ENCODE measurements around the gene KRTAP5-7. TPM values are rescaled to one million over a fixed set of nuclear protein-coding genes. Genes with fewer than 3 reads are reported as not detected.

KRTAP5-7 gene
- total RNA-seq, 1 experiment from 2014 or later: not detected

- Mint-ChIP-seq H3K9me3 (ENCODE audit: unreplicated experiment) (no peaks in the 10 kb centered on the region), H3K27me3 (ENCODE audit: insufficient read depth, unreplicated experiment) (no peaks in the 10 kb centered on the region), H3K27ac (ENCODE audit: low read depth, unreplicated experiment) (no peak overlapping the region), H3K4me3 (ENCODE audit: unreplicated experiment) (no peak overlapping the region), H3K36me3 (ENCODE audit: insufficient read depth, unreplicated experiment) (no peaks in the 10 kb centered on the region), H3K4me1 (ENCODE audit: insufficient read depth, unreplicated experiment) (no peaks in the 10 kb centered on the region)
- no TSS peak for BruUV-seq (replicated peaks)
- ChIA-PET CTCF (no interaction called here), POLR2A (no interaction called here)
- no peak for TF ChIP-seq CTCF (IDR thresholded peaks at IDR 0.05; ENCODE audit: unreplicated experiment)
- no peak for DNase-seq (ENCODE audit: unreplicated experiment)
- intact Hi-C loops (cut with micrococcal nuclease): no loop called here
Measured at GRCh38 chr11:71577469-71578004, 50.5 kb downstream of the KRTAP5-7 start.

Other genes starting within 250 kb of the KRTAP5-7 start
- gene DHCR7, start 78.9 kb upstream of the KRTAP5-7 start, total RNA-seq (2022): 48.2 and 72.6 TPM in 2 replicates
- gene NADSYN1, start 74.1 kb upstream of the KRTAP5-7 start, total RNA-seq (2022): 73.6 and 76.2 TPM in 2 replicates
- gene KRTAP5-8, start 10.8 kb downstream of the KRTAP5-7 start, total RNA-seq (2022): not detected in 2 replicates
- not detected in 2 replicates for gene KRTAP5-9, start 21.2 kb downstream of the KRTAP5-7 start, total RNA-seq (2022)
- not detected in 2 replicates for gene KRTAP5-10, start 38.3 kb downstream of the KRTAP5-7 start, total RNA-seq (2022)
- gene KRTAP5-11, start 55.6 kb downstream of the KRTAP5-7 start, total RNA-seq (2022): not detected in 2 replicates

Measured in MCF 10A (cell line).